GM12864 (cell line): ENCODE measurements around the gene POLN.
A peak's percentile ranks its signal among the peaks of the same experiment; 100 is the strongest.
"Not testable (repeated sequence)": the region's sequence is repeated elsewhere in the genome, so short reads cannot be mapped to it uniquely, and the experiment has no call there.

Source experiments
- DNase-seq: peaks from one replicate; pipeline ENCODE4 v3.0.0-alpha.2; 2011; ENCODE audit warnings: low read depth
- H3K4me3 ChIP-seq: 2 replicates; pipeline ENCODE4 v1.5.1; 2011; ENCODE audit warnings: mild to moderate bottlenecking, low read depth, low read length, control low read depth
- CTCF ChIP-seq: IDR thresholded peaks from 2 replicates; pipeline ENCODE4 v1.5.1; 2011; ENCODE audit warnings: low read depth, mild to moderate bottlenecking, moderate library complexity, low read length, control low read depth, inconsistent platforms; ENCODE audit errors: missing control alignments

Gene POLN

GRCh38 chr4:2220016-2220630 is 21.8 kb downstream of the POLN start:
- peak; percentile 98 for TF ChIP-seq CTCF
- H3K4me3 ChIP-seq, result no peak overlapping the region
- peak; percentile 34 for DNase-seq

GRCh38 chr4:2219233-2219760 is 22.6 kb downstream of the POLN start:
- TF ChIP-seq CTCF, result no peak
- no peak for DNase-seq
- no peak overlapping the region for H3K4me3 ChIP-seq

GRCh38 chr4:2218436-2218835 is 23.5 kb downstream of the POLN start:
- no peak overlapping the region for H3K4me3 ChIP-seq
- TF ChIP-seq CTCF, result no peak
- no peak for DNase-seq

GRCh38 chr4:2217726-2218125 is 24.2 kb downstream of the POLN start:
- no peak for DNase-seq
- no peak overlapping the region for H3K4me3 ChIP-seq
- no peak for TF ChIP-seq CTCF

GRCh38 chr4:2212831-2213230 is 29.1 kb downstream of the POLN start:
- DNase-seq, result no peak
- H3K4me3 ChIP-seq, result no peak overlapping the region
- no peak for TF ChIP-seq CTCF

- DNase-seq, H3K4me3 ChIP-seq: not testable (repeated sequence)
These were observed 39.1 kb downstream of the POLN start for GRCh38 chr4:2202789-2203188.

GRCh38 chr4:2194496-2194895 is 47.4 kb downstream of the POLN start:
- DNase-seq, result no peak
- no peak for TF ChIP-seq CTCF
- H3K4me3 ChIP-seq, result no peak overlapping the region
